D341Med (cell line): ENCODE measurements around the gene SLC25A2.
"Not testable (repeated sequence)": the region's sequence is repeated elsewhere in the genome, so short reads cannot be mapped to it uniquely, and the experiment has no call there.

ENCODE experiments used
- DNase-seq: peaks from one replicate; pipeline ENCODE4 v3.0.0; 2012; ENCODE audit warnings: low spot score

The SLC25A2 gene

DNA sequence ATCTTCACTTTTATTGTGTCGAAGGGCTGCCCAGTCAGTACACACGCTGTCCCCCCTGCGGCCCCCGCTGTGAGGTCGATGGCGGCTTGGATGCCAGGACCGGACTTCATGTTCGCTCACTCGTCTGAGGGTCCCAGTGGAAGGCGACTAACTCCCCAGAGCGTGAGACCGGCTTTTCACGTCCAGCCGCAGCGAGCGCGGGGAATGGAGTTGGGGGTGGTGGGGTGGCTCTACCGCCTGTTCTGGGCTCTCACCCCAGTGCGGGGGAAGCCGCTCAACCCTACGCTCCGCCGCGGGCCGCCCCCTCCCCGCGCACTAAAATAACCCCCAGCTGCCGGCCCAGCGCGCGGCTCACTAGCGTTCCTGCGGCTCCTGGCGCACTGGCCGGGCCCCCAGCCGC lies at the start of gene SLC25A2:
Gene SLC25A2, minus strand, starts transcription at position 294 of the 400 bp plus-strand sequence. Its CDS starts 184 bp downstream, at position 110.
- no peak for DNase-seq

GRCh38 chr5:141351591-141351990 lies 47.7 kb upstream of the SLC25A2 start:
- DNase-seq: no peak

DNA sequence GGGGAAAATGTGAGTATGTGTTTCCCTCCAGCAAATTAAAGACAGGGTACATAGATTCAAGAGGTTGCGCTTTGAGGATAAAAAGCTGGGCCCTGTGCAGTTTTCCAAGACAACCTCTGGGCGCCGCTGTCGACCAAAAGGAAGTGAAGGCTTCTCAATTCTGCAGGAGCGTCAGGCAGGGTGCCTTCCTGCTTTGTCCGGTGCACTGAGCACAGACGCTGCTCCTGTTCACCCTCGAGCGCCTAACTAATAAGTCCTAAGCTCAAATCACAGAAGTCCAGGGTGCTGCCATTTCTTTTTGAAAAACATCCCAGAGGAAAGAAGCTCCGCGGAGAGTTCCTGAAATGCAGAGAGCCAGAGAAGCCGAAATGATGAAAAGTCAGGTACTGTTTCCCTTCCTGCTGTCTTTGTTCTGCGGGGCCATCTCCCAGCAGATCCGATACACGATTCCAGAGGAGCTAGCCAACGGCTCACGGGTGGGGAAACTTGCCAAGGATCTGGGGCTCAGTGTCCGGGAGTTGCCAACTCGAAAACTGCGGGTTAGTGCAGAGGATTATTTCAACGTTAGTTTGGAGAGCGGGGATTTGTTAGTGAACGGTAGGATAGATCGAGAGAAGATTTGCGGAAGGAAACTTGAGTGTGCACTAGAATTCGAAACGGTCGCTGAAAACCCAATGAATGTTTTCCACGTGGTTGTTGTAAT lies 46.2 kb upstream of the SLC25A2 start, which contains the start of gene PCDHGB1:
Gene PCDHGB1, plus strand, starts transcription at position 183 of the 703 bp plus-strand sequence. Its CDS starts 162 bp downstream, at position 345.
- DNase-seq: peak; percentile 72

- not testable (repeated sequence) for DNase-seq
These were observed 42.2 kb upstream of the SLC25A2 start for GRCh38 chr5:141346017-141346416.

DNA sequence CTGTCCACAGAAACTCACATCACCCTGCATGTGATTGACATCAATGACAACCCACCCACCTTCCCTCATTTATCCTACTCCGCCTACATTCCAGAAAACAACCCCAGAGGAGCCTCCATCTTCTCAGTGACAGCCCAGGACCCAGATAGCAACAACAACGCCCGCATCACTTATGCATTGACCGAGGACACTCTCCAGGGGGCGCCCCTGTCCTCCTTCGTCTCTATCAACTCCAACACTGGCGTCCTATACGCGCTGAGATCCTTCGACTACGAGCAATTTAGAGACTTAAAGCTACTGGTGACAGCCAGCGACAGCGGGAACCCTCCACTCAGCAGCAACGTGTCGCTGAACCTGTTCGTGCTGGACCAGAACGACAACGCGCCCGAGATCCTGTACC lies 41.5 kb upstream of the SLC25A2 start:
- no peak for DNase-seq

GRCh38 chr5:141343953-141344463 lies 40.2 kb upstream of the SLC25A2 start:
- no peak for DNase-seq

GRCh38 chr5:141343242-141343952 lies 39.5 kb upstream of the SLC25A2 start, which contains the start of gene PCDHGA3:
Gene PCDHGA3, plus strand, starts transcription at chr5:141343829. Its CDS starts 205 bp downstream, at chr5:141344034.
- no peak for DNase-seq

- no peak for DNase-seq
These were observed 38.9 kb upstream of the SLC25A2 start for GRCh38 chr5:141342773-141343172.

DNA sequence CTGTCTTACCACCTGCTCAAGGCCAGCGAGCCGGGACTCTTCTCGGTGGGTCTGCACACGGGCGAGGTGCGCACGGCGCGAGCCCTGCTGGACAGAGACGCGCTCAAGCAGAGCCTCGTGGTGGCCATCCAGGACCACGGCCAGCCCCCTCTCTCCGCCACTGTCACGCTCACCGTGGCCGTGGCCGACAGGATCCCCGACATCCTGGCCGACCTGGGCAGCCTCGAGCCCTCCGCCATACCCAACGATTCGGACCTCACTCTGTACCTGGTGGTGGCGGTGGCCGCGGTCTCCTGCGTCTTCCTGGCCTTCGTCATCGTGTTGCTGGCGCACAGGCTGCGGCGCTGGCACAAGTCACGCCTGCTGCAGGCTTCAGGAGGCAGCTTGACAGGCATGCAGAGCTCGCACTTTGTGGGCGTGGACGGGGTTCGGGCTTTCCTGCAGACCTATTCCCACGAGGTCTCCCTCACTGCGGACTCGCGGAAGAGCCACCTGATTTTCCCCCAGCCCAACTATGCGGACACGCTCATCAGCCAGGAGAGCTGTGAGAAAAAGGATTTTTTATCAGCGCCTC lies 37.0 kb upstream of the SLC25A2 start:
- DNase-seq: not testable (repeated sequence)

GRCh38 chr5:141338538-141339306 lies 34.9 kb upstream of the SLC25A2 start, which contains the start of gene PCDHGA2:
Gene PCDHGA2, plus strand, starts transcription at chr5:141338760.
- DNase-seq: no peak

DNA sequence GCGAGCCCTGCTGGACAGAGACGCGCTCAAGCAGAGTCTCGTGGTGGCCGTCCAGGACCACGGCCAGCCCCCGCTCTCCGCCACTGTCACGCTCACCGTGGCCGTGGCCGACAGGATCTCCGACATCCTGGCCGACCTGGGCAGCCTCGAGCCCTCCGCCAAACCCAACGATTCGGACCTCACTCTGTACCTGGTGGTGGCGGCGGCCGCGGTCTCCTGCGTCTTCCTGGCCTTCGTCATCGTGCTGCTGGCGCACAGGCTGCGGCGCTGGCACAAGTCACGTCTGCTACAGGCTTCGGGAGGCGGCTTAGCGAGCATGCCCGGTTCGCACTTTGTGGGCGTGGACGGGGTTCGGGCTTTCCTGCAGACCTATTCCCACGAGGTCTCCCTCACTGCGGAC lies 28.7 kb upstream of the SLC25A2 start:
- DNase-seq: not testable (repeated sequence)

DNA sequence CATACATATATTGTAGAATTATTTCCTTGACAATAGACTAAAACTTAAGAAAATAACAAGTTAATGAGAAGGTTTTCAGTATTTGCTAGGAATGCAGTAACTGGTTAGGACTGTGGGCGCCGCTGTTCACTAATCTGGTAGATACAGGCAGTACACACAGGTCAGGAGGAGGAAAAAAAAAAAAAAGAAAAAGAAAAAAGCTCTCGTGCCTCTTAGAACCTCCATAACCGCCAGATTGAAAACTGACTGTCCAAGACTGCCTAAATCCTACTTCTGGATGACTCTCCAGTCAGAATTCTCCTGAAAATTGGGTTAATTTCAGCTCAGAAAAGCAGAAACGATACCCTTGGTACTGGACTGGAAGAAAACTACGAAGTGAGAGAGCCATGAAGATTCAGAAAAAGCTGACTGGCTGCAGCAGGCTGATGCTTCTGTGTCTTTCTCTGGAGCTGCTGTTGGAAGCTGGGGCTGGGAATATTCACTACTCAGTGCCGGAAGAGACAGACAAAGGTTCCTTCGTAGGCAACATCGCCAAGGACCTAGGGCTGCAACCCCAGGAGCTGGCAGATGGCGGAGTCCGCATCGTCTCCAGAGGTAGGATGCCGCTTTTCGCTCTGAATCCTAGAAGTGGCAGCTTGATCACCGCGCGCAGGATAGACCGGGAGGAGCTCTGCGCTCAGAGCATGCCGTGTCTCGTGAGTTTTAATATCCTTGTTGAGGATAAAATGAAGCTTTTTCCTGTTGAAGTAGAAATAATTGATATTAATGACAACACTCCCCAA lies 26.6 kb upstream of the SLC25A2 start, which contains the start of gene PCDHGA1:
Gene PCDHGA1, plus strand, starts transcription at position 216 of the 782 bp plus-strand sequence.
- no peak for DNase-seq

- DNase-seq: no peak
These were observed 24.4 kb upstream of the SLC25A2 start for GRCh38 chr5:141328231-141328630.

GRCh38 chr5:141326088-141326854 lies 22.4 kb upstream of the SLC25A2 start:
- DNase-seq: peak; percentile 66

DNA sequence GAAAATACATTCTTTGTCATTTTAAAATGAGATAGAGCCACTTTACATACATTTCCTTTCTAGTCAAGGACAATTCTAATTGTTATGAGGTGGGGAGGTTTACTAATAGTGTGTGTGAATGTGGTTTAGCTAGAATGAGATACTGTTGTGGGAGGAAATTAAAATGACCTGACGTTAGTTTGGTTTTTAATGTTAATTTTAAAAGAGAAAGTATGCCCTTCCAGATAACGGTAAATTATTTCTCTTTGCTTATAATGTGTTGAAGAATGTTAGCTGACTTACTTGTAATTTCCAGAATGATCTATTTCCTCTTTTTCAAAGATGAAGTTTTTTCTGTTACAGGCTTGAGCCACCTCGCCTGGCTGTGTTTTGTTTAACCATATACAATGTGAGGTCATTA lies 18.4 kb upstream of the SLC25A2 start:
- DNase-seq: no peak

GRCh38 chr5:141320225-141321169 lies 16.6 kb upstream of the SLC25A2 start, which contains the start of gene TAF7:
Gene TAF7, minus strand, starts transcription at chr5:141320784. Its CDS starts 740 bp downstream, at chr5:141320044.
- peak; percentile 96 for DNase-seq

DNA sequence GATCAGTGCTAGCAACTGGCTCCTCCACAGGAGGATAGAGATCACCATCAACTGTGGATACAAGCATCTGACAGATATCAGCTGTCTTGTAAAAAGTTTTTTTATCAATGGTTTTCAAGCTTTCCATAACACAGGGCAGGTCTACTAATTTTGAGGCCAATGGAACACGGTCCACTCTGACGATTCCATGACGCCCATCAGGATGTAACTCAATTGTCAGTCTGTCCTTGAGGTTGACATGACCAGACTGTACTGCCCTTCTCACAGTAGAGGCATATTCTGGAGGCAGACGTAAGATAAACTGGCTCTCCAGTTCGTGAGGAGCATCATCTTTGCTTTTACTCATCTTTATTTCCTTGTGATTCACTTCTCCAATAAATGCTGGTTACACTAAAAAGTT lies 15.8 kb upstream of the SLC25A2 start:
- no peak for DNase-seq

DNA sequence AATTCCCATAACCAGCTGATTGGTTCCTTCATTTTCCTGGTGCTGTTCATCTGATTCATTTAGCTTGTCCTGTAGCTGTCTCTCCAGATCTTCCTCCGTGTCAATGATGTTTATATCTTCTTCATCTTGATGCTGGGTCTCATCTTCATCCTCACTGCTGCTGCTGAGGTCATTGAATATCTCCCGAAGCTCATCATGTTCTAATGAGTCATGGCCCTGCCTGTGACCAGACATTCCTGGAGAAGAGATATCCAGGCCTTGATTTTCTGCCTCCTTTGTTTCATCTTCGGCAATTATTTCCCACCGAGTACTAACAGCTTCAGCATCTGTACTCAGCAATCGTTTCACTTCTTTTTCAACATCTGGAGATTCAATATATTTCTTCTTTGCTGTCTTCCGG lies 15.4 kb upstream of the SLC25A2 start:
- DNase-seq: no peak

DNA sequence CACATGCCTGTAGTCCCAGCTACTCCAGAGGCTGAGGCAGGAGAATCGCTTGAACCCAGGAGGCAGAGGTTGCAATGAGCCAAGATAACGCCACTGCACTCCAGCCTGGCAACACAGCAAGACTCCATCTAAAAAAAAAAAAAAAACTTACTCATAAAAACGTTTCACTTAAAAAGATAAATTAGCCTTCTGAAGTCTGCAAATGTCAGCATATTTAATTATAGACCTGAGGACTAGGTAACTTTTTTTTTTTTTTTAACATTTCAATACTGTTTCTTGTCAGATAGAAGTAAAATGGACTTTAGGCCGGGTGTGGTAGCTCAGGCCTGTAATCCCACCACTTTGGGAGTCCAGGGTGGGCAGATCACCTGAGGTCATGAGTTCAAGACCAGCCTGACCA lies 13.1 kb upstream of the SLC25A2 start:
- DNase-seq: not testable (repeated sequence)
